ENCODE data around the gene GHDC.

- no peak for TF ChIP-seq CTCF (IDR thresholded peaks at IDR 0.05; ENCODE audit: poor library complexity, severe bottlenecking)
- no peak for TF ChIP-seq EZH2 (IDR thresholded peaks at IDR 0.05; ENCODE audit: borderline replicate concordance, insufficient read depth, low read length, poor library complexity, severe bottlenecking)
- TF ChIP-seq POLR2AphosphoS5 (IDR thresholded peaks at IDR 0.05) = no peak
- no peak for TF ChIP-seq REST (IDR thresholded peaks at IDR 0.05; ENCODE audit: borderline replicate concordance)
- TF ChIP-seq RAD21 (conservative IDR thresholded peaks at IDR 0.05) = no peak
- no peak for TF ChIP-seq EP300 (conservative IDR thresholded peaks at IDR 0.05; ENCODE audit: poor library complexity, severe bottlenecking)
- no peak for TF ChIP-seq TAF1 (IDR thresholded peaks at IDR 0.05; ENCODE audit: low read depth)
- no peak for TF ChIP-seq SMC3 (conservative IDR thresholded peaks at IDR 0.05; ENCODE audit: poor library complexity)
- TF ChIP-seq MXI1 (conservative IDR thresholded peaks at IDR 0.05; ENCODE audit: poor library complexity, severe bottlenecking) = no peak
Observed at GRCh38 chr17:42202696-42203095, 8.4 kb upstream of the GHDC start.

All from neural cell (in vitro differentiated cells).